Body of pancreas (tissue), 4 donors: Measurements from ENCODE around the gene MYCBP2.

Experiments used
- CTCF ChIP-seq, 7 experiments: fragments of 450-650 bp in 4 of 7; fragments of 200-600 bp in 3 of 7; sonication (generic) in 3 of 7; IDR thresholded peaks; one replicate each; pipeline ENCODE4 v1.5.1; 2016 to 2019; ENCODE audit warnings: antibody characterized with exemption in 7 of 7
- POLR2A ChIP-seq, 3 donors: fragments of 450-650 bp; IDR thresholded peaks; one replicate each; pipeline ENCODE4 v1.6.1; 2016; ENCODE audit warnings: antibody characterized with exemption in 3 of 3, mild to moderate bottlenecking in 2 of 3

DNA sequence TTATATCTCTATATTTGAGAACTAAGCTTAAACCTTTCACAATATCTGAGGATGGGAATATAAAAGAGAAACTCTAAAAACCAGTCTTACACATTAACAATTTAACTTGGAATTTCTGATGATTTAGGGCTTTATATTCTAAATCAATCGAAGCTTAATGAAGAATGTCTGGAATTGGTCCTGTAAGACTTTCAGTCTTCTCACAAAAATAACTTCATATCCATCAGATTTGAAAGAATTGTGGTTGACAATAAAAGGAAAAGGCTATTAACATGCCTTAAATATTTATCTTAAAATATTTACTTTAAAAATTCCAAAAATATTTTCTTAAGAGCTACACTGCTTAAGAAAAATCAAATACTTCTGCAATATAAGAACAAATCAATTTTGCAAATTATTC lies 27.3 kb downstream of the MYCBP2 start:
- TF ChIP-seq CTCF (IDR thresholded peaks at IDR 0.05) (no peak), POLR2A (IDR thresholded peaks at IDR 0.05) (no peak)
